Measurements from ENCODE around the gene G6PC1.
"Not testable (repeated sequence)": the region's sequence is repeated elsewhere in the genome, so short reads cannot be mapped to it uniquely, and the experiment has no call there.

DNA sequence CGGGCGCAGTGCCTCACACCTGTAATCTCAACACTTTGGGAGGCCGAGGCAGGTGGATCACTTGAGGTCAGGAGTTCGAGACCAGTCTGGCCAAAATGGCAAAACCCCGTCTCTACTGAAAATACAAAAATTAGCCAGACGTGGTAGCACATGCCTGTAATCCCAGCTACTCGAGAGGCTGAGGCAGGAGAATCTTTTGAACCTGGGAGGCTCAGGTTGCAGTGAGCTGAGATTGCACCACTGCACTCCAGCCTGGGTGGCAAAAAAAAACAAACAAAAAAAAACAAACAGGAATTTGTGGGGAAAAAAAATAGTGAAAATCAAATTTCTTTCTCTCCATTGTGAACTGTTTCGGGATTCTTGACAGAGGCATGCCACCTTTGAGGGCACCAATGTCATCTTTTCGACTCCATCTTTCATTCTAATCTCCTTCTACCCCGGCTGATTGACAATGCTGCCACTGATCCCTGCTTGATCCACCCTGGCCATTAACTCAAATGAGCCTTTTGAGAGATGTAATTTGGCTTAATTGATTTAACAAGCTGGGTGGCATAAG, 19.0 kb downstream of the G6PC1 start:
- TF ChIP-seq, protein P1, sequence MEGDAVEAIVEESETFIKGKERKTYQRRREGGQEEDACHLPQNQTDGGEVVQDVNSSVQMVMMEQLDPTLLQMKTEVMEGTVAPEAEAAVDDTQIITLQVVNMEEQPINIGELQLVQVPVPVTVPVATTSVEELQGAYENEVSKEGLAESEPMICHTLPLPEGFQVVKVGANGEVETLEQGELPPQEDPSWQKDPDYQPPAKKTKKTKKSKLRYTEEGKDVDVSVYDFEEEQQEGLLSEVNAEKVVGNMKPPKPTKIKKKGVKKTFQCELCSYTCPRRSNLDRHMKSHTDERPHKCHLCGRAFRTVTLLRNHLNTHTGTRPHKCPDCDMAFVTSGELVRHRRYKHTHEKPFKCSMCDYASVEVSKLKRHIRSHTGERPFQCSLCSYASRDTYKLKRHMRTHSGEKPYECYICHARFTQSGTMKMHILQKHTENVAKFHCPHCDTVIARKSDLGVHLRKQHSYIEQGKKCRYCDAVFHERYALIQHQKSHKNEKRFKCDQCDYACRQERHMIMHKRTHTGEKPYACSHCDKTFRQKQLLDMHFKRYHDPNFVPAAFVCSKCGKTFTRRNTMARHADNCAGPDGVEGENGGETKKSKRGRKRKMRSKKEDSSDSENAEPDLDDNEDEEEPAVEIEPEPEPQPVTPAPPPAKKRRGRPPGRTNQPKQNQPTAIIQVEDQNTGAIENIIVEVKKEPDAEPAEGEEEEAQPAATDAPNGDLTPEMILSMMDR (IDR thresholded peaks at IDR 0.05): not testable (repeated sequence)
- not testable (repeated sequence) for TF ChIP-seq EP300 (IDR thresholded peaks at IDR 0.05); POLR2A (IDR thresholded peaks at IDR 0.05; ENCODE audit: low read depth); POLR2AphosphoS5 (IDR thresholded peaks at IDR 0.05)
